ENCODE measurements around the gene FANK1.

FANK1 gene

GRCh38 chr10:125976960-125977605 lies 80.7 kb downstream of the FANK1 start:
- no peak for DNase-seq (ENCODE audit: low read depth)

DNA sequence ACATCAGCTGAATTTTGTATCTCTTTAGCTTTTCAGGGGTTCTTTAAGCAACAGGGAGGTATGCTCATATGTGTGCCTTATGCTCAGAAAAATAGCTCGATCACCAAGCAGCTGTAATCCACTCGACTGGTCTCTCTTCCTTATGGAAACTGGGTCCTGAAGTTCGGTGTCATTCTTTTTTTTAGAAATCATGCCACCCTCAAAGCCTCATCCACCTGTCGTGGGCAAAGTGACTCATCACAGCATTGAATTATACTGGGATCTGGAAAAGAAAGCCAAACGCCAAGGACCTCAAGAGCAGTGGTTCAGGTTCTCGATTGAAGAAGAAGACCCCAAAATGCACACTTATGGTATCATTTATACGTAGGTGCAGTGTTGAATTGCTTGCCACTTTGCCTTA lies 83.6 kb downstream of the FANK1 start:
- TF ChIP-seq, protein P1, sequence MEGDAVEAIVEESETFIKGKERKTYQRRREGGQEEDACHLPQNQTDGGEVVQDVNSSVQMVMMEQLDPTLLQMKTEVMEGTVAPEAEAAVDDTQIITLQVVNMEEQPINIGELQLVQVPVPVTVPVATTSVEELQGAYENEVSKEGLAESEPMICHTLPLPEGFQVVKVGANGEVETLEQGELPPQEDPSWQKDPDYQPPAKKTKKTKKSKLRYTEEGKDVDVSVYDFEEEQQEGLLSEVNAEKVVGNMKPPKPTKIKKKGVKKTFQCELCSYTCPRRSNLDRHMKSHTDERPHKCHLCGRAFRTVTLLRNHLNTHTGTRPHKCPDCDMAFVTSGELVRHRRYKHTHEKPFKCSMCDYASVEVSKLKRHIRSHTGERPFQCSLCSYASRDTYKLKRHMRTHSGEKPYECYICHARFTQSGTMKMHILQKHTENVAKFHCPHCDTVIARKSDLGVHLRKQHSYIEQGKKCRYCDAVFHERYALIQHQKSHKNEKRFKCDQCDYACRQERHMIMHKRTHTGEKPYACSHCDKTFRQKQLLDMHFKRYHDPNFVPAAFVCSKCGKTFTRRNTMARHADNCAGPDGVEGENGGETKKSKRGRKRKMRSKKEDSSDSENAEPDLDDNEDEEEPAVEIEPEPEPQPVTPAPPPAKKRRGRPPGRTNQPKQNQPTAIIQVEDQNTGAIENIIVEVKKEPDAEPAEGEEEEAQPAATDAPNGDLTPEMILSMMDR (IDR thresholded peaks at IDR 0.05; ENCODE audit: control insufficient read depth, insufficient read depth, low read depth, low read length, missing control alignments), result no peak
- DNase-seq (ENCODE audit: low read depth), result no peak
- H3K4me3 ChIP-seq (ENCODE audit: control insufficient read depth, low read depth, low read length), result no peak overlapping the region

More at GRCh38 chr10:125976960-125977605, 80.7 kb downstream of the FANK1 start:
- TF ChIP-seq, protein P1 (IDR thresholded peaks at IDR 0.05; ENCODE audit: control insufficient read depth, insufficient read depth, low read depth, low read length, missing control alignments), result no peak
- H3K4me3 ChIP-seq (ENCODE audit: control insufficient read depth, low read depth, low read length), result no peak overlapping the region

DNA sequence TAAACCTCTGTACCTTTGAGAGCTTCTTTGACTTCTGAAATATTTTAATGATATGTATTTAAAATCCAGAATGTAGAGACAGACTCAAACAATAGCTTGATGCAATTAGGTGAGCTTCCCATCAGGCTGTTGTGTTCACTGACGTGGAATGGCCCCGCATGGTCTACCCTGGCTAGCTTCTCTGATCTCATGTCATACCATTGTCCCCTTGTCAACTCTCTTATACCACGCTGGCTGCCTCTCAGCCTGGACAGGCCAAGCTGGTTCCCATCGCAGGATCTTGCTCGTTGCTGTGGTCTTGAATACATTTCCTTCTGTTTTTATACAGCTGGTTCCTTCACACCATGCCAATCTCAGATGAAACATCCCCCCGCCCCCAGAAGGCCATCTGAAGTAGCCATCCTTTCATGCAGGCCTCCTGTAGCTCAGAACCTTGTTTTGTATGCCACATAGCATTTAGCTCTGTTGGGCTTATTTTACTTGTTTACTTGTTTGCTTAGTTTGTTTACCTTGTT lies 84.2 kb downstream of the FANK1 start:
- TF ChIP-seq, protein P1 (IDR thresholded peaks at IDR 0.05; ENCODE audit: control insufficient read depth, insufficient read depth, low read depth, low read length, missing control alignments), result no peak

GRCh38 chr10:125982260-125982948 lies 86.0 kb downstream of the FANK1 start:
- TF ChIP-seq, protein P1 (IDR thresholded peaks at IDR 0.05; ENCODE audit: control insufficient read depth, insufficient read depth, low read depth, low read length, missing control alignments), result peak; percentile 45
- H3K4me3 ChIP-seq (ENCODE audit: control insufficient read depth, low read depth, low read length), result no peak overlapping the region
- peak; percentile 37 for DNase-seq (ENCODE audit: low read depth)

More for the DNA sequence above, 84.2 kb downstream of the FANK1 start:
- DNase-seq (ENCODE audit: low read depth), result no peak
- H3K4me3 ChIP-seq (ENCODE audit: control insufficient read depth, low read depth, low read length), result no peak overlapping the region

GRCh38 chr10:125983161-125983560 lies 86.8 kb downstream of the FANK1 start:
- no peak for DNase-seq (ENCODE audit: low read depth)
- H3K4me3 ChIP-seq (ENCODE audit: control insufficient read depth, low read depth, low read length), result no peak overlapping the region
- TF ChIP-seq, protein P1 (IDR thresholded peaks at IDR 0.05; ENCODE audit: control insufficient read depth, insufficient read depth, low read depth, low read length, missing control alignments), result no peak

DNA sequence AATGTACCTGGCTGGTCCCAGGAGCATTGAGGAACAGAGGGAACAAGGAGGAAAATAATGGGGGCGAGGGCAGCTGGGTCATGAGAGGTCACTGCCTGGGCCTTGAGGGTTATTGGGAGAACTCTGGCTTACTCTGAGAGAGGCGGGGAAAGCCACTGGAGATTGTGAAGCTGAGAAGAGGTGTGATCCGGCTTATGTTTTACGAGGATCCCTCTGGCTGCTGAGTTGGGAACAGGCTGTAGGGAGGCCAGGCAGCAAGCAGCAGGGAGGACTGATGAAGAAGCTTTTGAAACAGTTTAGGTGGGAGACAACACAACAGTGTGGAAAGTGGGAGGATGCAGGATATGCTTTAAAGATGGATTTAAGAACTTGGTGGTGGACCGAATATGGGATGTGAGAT lies 87.3 kb downstream of the FANK1 start:
- H3K4me3 ChIP-seq (ENCODE audit: control insufficient read depth, low read depth, low read length), result no peak overlapping the region
- no peak for DNase-seq (ENCODE audit: low read depth)
- TF ChIP-seq, protein P1 (IDR thresholded peaks at IDR 0.05; ENCODE audit: control insufficient read depth, insufficient read depth, low read depth, low read length, missing control alignments), result no peak
